ENCODE measurements around the gene UBXN10.

DNA sequence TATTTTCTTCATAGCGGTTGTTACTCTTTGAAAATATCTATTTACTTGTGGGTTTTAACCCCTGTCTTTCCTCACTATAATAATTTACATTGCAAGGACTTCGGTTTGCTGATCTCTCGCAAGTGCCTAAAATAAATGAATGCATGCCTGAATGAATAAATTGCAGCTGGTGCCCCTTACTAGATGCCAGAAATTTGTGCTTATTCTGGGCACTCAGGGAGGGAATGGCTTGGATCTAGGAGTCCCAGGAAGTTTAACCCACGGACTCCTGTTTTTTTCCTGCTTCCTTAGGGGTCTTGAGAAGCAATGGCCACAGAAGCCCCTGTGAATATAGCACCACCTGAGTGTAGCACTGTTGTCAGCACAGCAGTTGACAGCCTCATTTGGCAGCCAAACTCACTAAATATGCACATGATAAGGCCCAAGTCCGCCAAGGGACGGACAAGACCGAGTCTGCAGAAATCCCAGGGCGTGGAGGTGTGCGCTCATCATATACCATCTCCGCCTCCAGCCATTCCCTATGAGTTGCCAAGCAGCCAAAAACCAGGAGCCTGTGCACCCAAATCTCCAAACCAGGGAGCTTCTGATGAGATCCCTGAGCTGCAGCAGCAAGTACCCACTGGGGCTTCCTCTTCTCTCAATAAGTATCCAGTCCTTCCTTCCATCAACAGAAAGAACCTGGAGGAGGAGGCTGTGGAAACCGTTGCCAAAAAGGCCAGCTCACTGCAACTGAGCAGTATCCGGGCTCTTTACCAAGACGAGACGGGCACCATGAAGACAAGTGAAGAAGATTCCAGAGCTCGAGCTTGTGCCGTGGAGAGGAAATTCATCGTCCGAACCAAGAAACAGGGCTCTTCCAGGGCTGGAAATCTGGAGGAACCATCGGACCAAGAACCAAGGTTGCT is 4.6 kb downstream of the UBXN10 start:
- TF ChIP-seq, protein P1, sequence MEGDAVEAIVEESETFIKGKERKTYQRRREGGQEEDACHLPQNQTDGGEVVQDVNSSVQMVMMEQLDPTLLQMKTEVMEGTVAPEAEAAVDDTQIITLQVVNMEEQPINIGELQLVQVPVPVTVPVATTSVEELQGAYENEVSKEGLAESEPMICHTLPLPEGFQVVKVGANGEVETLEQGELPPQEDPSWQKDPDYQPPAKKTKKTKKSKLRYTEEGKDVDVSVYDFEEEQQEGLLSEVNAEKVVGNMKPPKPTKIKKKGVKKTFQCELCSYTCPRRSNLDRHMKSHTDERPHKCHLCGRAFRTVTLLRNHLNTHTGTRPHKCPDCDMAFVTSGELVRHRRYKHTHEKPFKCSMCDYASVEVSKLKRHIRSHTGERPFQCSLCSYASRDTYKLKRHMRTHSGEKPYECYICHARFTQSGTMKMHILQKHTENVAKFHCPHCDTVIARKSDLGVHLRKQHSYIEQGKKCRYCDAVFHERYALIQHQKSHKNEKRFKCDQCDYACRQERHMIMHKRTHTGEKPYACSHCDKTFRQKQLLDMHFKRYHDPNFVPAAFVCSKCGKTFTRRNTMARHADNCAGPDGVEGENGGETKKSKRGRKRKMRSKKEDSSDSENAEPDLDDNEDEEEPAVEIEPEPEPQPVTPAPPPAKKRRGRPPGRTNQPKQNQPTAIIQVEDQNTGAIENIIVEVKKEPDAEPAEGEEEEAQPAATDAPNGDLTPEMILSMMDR (IDR thresholded peaks at IDR 0.05 in 8 of 11, conservative IDR thresholded peaks at IDR 0.05 in 3 of 11) = no peak
- no peak for TF ChIP-seq POLR2A (IDR thresholded peaks at IDR 0.05)

All from spleen (tissue), 7 donors.